ENCODE measurements around the gene CLEC18B. TPM values are rescaled to one million over a fixed set of nuclear protein-coding genes. Genes with fewer than 3 reads are reported as not detected.

The CLEC18B gene
- polyA plus RNA-seq, 1 experiment = not detected

GRCh38 chr16:74456290-74456625, 35.0 kb upstream of the CLEC18B start:
- DNase-seq (ENCODE audit: low read depth) = no peak
- CTCF ChIA-PET = no interaction called here
- no peak overlapping the region for H3K4me3 ChIP-seq (ENCODE audit: low read depth, low read length)
- POLR2A ChIA-PET = no interaction called here
- peaks cover 29% of the 10 kb centered on the region for H3K36me3 ChIP-seq (ENCODE audit: control insufficient read depth, insufficient read depth, low read length)
- no peak for TF ChIP-seq CTCF (IDR thresholded peaks at IDR 0.05; ENCODE audit: insufficient read depth, low read depth, low read length)
- H3K27me3 ChIP-seq (ENCODE audit: control insufficient read depth, insufficient read depth, low read length) = no peaks in the 10 kb centered on the region

GRCh38 chr16:74455619-74456289, 34.5 kb upstream of the CLEC18B start:
- DNase-seq (ENCODE audit: low read depth) = no peak
- ChIA-PET CTCF (no interaction called here), POLR2A (no interaction called here)
- no peak overlapping the region for H3K4me3 ChIP-seq (ENCODE audit: low read depth, low read length)
- TF ChIP-seq CTCF (IDR thresholded peaks at IDR 0.05; ENCODE audit: insufficient read depth, low read depth, low read length) = no peak
- H3K27me3 ChIP-seq (ENCODE audit: control insufficient read depth, insufficient read depth, low read length) = no peaks in the 10 kb centered on the region
- peaks cover 31% of the 10 kb centered on the region for H3K36me3 ChIP-seq (ENCODE audit: control insufficient read depth, insufficient read depth, low read length)

GRCh38 chr16:74455213-74455612, 33.9 kb upstream of the CLEC18B start:
- DNase-seq (ENCODE audit: low read depth) = no peak
- H3K36me3 ChIP-seq (ENCODE audit: control insufficient read depth, insufficient read depth, low read length) = peaks cover 28% of the 10 kb centered on the region
- POLR2A ChIA-PET = no interaction called here
- CTCF ChIA-PET = no interaction called here
- no peak for TF ChIP-seq CTCF (IDR thresholded peaks at IDR 0.05; ENCODE audit: insufficient read depth, low read depth, low read length)
- no peak overlapping the region for H3K4me3 ChIP-seq (ENCODE audit: low read depth, low read length)
- H3K27me3 ChIP-seq (ENCODE audit: control insufficient read depth, insufficient read depth, low read length) = no peaks in the 10 kb centered on the region

- POLR2A ChIA-PET = no interaction called here
- H3K27me3 ChIP-seq (ENCODE audit: control insufficient read depth, insufficient read depth, low read length) = no peaks in the 10 kb centered on the region
- DNase-seq (ENCODE audit: low read depth) = no peak
- TF ChIP-seq CTCF (IDR thresholded peaks at IDR 0.05; ENCODE audit: insufficient read depth, low read depth, low read length) = no peak
- H3K4me3 ChIP-seq (ENCODE audit: low read depth, low read length) = no peak overlapping the region
- CTCF ChIA-PET = no interaction called here
- peaks cover 22% of the 10 kb centered on the region for H3K36me3 ChIP-seq (ENCODE audit: control insufficient read depth, insufficient read depth, low read length)
Observed at GRCh38 chr16:74451951-74452758, 30.9 kb upstream of the CLEC18B start.

GRCh38 chr16:74450967-74451760, 29.9 kb upstream of the CLEC18B start:
- no peak for TF ChIP-seq CTCF (IDR thresholded peaks at IDR 0.05; ENCODE audit: insufficient read depth, low read depth, low read length)
- H3K36me3 ChIP-seq (ENCODE audit: control insufficient read depth, insufficient read depth, low read length) = peaks cover 22% of the 10 kb centered on the region
- no peak for DNase-seq (ENCODE audit: low read depth)
- no peaks in the 10 kb centered on the region for H3K27me3 ChIP-seq (ENCODE audit: control insufficient read depth, insufficient read depth, low read length)
- no peak overlapping the region for H3K4me3 ChIP-seq (ENCODE audit: low read depth, low read length)
- POLR2A ChIA-PET = no interaction called here
- CTCF ChIA-PET = no interaction called here

All from BJ (cell line).